Stimulated activated CD4-positive, alpha-beta T cell treated with anti-CD3 and anti-CD28 coated beads, Interleukin-2, amount 100 ng/mL, for 4 hours (primary cell): Measurements from ENCODE around the gene ZNRF2.
"Not testable (repeated sequence)": the region's sequence is repeated elsewhere in the genome, so short reads cannot be mapped to it uniquely, and the experiment has no call there.

Source experiments
- DNase-seq: peaks from one replicate; pipeline ENCODE4 v3.0.0-alpha.2; 2020; ENCODE audit warnings: low read depth

The ZNRF2 gene

GRCh38 chr7:30290317-30290716 lies 5.9 kb downstream of the ZNRF2 start:
- not testable (repeated sequence) for DNase-seq

GRCh38 chr7:30292416-30293038 lies 8.1 kb downstream of the ZNRF2 start:
- DNase-seq, result not testable (repeated sequence)

- not testable (repeated sequence) for DNase-seq
These were observed 11.9 kb downstream of the ZNRF2 start for GRCh38 chr7:30296304-30296703.

- not testable (repeated sequence) for DNase-seq
These were observed 13.1 kb downstream of the ZNRF2 start for GRCh38 chr7:30297499-30297898.

- not testable (repeated sequence) for DNase-seq
These were observed 14.0 kb downstream of the ZNRF2 start for GRCh38 chr7:30298409-30298808.

GRCh38 chr7:30301751-30302150 lies 17.4 kb downstream of the ZNRF2 start:
- DNase-seq, result no peak

- DNase-seq, result no peak
These were observed 18.4 kb downstream of the ZNRF2 start for GRCh38 chr7:30302656-30303311.

GRCh38 chr7:30303312-30304039 lies 19.1 kb downstream of the ZNRF2 start:
- DNase-seq, result no peak

- DNase-seq, result no peak
These were observed 19.9 kb downstream of the ZNRF2 start for GRCh38 chr7:30304177-30304884.

- DNase-seq, result no peak
These were observed 22.6 kb downstream of the ZNRF2 start for GRCh38 chr7:30306976-30307375.

- DNase-seq, result no peak
These were observed 24.0 kb downstream of the ZNRF2 start for GRCh38 chr7:30308389-30308788.

GRCh38 chr7:30309302-30309701 lies 24.9 kb downstream of the ZNRF2 start:
- no peak for DNase-seq

GRCh38 chr7:30309842-30310435 lies 25.5 kb downstream of the ZNRF2 start:
- no peak for DNase-seq

GRCh38 chr7:30310674-30311362 lies 26.4 kb downstream of the ZNRF2 start:
- no peak for DNase-seq

- no peak for DNase-seq
These were observed 27.8 kb downstream of the ZNRF2 start for GRCh38 chr7:30312178-30312577.

- DNase-seq, result no peak
These were observed 29.0 kb downstream of the ZNRF2 start for GRCh38 chr7:30313348-30313747.

GRCh38 chr7:30313793-30314192 lies 29.4 kb downstream of the ZNRF2 start:
- no peak for DNase-seq

- no peak for DNase-seq
These were observed 31.2 kb downstream of the ZNRF2 start for GRCh38 chr7:30315589-30315988.

GRCh38 chr7:30320392-30320791 lies 36.0 kb downstream of the ZNRF2 start:
- DNase-seq, result no peak

GRCh38 chr7:30321089-30321881 lies 36.9 kb downstream of the ZNRF2 start:
- DNase-seq, result no peak

- DNase-seq, result no peak
These were observed 37.4 kb downstream of the ZNRF2 start for GRCh38 chr7:30321882-30322192.
